Activated T-helper 1 cell treated with anti-CD3 and anti-CD28 coated beads, Interleukin-2, amount 50 U/mL, for 16 hours (primary cell): ENCODE measurements around the gene ZNF587B.
"Not testable (repeated sequence)": the region's sequence is repeated elsewhere in the genome, so short reads cannot be mapped to it uniquely, and the experiment has no call there.

Experiments used
- DNase-seq, 2 donors: peaks; one replicate each; pipeline ENCODE4 v3.0.0-alpha.2; 2020; ENCODE audit warnings: low read depth in 1 of 2, low spot score in 1 of 2

Gene ZNF587B

DNA sequence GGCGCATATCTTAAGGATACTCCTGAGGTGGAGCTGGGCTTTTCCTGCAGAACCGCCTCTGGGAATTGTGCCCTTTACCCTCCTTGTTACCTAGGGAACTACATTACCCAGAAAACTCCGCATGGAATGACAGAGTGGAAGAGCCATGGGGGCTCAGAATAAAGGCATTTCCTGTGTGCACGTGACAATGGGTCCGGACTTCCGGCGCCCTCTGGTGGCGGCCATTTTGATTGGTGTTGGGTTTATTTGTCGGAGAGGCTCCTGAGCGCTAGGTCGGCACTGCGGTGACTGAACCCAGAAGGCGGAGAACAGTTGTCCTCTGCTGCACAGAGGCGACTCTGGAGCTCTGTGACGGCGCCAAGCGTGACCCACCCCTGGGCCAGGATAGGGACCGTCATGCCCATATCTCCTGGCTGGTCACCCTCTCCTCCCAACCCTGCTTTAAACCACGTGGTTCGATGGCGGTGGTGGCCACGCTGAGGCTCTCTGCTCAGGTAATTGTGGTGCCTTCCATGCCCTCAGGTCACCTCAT, at the start of gene ZNF587B:
Gene ZNF587B, plus strand, starts transcription at position 229 of the 532 bp plus-strand sequence. Its CDS starts 230 bp downstream, at position 459.
- peak; percentile 6 to 11 for DNase-seq

DNA sequence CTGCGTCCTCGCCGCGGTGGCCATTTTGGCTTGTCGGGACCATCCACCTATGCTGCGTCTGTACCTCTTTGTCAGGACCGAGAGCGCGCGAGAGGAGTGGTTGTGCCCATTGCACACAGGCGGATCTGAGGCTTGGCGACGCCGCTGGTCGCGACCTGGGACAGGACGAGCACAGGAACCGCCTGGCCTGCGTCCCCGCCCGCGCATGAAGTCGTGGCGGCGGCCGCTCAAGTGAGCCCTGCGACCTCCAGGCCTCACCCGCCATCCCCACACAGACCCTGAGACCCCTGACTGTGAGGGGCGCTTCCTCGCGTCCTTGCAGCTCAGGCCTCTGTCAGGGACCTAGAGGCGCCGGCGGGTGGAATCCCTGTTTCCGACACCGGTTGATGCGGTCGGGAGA, 43.8 kb upstream of the ZNF587B start:
- DNase-seq, result no peak

DNA sequence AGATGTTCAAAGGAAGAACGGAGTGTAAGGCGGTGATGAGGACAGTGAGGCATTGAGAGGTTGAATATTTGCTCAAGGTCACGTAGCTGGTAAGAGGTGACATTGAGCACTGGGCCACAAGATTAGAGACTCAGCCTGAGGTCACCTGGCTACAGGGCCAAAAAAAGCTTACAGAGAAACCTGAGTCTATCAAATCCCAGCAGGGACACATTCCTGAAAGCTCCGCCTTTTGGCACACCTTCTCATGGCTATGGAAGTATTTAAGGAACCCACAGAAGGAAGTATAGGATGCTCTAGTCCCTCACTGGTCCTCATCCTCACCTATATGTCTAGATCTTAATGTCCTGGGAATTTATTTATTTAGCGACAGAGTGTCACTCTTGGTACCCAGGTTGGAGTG, 43.2 kb upstream of the ZNF587B start:
- DNase-seq, result no peak

DNA sequence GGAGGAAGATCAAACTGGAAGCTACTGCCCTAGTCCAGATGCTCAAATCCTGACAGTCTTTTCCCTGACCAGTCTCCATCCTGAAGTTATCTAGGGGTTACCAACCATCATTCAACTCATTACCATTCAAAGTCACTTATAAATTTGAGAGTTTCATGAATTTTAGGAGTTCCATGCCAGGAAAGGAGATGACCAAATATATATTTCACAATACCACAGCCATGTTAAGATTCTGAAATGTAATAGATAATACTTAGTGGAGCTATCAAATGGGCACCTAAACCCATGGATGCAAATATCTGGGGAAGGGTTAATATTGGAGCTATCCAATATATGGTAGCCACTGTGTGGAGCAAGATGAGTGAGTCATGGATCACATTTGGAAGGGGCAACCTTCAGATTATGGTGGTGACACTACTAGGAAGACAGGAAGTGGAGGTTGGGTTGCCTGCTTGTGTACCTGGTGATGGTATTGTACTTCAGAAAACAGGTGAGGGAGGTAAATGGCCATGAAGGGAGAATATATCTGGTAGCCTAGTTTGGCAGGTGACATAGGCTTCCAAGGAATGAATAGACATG, 41.9 kb upstream of the ZNF587B start:
- no peak for DNase-seq

DNA sequence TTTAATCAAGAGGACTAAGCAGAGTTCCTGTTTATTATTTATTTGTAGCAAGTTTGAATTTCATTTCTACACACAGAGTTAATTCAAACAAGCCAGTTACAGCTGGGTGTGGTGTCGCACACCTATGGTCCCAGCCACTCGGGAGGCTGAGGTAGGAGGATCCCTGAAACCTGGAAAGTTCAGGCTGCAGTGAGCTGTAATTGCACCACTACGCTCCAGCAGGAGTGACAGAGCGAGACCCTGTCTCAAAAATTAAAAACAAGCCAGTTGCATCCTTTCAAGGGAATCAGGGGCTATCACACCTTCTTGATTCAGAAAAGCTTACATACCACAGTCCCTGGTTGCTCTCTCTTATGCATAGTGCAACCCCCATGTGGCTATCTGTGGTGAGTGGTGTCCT, 40.8 kb upstream of the ZNF587B start:
- no peak for DNase-seq

DNA sequence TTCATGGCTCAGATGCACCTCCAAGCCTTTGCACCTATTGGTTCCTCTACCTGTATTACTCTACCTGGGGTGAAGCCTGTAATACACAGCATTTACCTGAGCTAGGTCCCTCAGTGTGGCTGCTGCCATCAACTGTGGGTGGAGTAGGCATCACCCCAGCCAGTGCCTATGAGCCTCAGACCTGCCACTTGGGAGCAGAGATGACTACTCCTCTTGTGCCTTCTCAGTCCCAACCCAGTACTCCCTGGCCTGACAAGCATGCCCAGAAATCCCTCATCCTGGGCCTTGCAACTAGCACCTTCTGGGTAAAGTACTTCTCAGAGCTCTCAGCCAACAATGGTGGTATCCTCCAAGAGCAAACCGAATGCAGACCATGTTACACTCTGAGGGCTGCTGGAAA, 33.5 kb upstream of the ZNF587B start:
- not testable (repeated sequence) for DNase-seq

DNA sequence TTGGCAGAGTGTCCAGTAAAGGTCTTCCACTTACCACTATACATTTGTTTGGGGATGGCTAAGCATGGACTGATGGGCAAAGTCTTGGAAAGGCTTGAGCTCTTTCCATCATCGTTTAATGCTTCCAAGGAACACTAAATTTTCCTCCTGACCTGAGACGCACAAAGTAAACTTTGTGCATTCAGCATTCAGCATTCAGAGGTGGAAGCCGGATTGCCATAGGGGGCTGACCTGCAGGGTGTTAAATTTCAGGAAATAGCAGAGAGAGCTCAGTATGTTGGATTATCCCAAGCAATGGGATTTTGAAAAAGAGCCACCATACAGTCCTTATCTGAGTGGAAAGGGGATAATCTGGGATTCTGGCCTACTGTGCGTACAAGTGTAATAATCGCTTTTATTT, 29.4 kb upstream of the ZNF587B start:
- DNase-seq, result no peak

DNA sequence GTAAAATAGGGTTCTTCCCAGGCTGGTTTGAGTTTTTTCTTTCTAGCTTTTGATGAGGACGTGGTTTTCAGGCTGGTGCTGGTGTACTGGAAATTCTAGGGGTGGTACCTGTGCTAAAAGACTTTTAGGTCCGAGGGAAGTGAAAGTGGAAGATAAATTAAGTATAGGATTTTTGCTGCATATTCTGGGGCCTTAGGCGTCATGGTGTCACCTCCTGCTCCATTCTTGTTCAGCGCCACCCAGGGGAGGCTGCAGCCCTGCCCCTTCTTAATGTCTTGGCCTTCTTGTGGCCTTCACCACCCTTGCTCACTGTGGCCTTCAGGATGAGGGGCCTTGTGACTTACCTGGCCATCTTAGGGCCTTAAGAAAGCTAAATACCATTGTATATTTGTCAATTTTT, 27.8 kb upstream of the ZNF587B start:
- no peak for DNase-seq

DNA sequence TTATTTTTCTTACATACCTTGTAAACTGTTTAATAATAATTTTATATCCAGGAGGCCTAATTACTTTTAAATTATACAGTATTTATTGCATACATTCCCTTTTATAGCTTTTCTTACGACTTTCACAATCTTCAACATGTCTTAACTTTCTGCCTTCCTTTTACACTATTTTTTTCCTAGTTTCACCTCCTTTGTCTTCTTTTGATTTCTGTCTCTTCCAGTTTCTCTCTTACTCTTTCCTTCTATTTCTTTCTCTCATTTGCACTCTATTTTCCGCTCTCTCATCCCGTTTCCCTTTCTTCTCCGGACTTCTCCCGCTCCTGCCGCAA, 26.9 kb upstream of the ZNF587B start:
- no peak for DNase-seq

DNA sequence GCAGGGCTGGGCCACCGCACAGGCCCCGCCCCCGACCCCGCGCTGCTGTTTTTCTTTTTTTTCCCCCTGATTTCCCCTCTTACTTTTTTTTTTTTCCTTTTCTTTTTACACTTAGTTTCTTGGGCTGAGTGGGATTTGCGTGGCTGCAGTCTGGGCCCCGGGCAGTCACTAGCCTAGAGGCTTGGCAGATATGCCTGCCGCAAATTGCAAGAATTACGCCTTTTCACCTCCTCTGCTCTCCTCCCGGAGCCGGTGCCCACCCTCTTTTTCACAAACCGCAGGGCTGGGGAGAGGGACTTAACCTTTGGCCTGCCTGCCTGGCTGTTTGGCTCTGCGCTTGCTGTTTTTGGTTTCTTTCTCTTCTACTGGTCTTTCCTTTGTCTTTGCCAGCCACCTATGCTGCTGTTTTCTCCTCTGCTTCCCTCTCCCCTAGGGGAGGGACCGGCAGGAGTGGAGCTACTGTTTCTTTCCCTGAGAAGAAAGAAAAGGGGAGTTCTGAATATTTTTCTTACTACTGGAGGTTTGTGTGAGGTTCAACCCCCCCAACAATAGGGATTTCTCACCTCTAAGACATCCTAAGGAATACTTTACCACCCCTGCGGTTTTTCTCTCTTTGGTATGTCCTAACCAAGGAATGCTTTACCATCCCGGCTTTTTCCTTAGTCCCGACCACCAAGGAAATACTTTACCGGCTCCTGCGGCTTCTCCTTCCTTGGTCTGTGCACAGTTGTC, 26.3 kb upstream of the ZNF587B start:
- DNase-seq, result no peak

DNA sequence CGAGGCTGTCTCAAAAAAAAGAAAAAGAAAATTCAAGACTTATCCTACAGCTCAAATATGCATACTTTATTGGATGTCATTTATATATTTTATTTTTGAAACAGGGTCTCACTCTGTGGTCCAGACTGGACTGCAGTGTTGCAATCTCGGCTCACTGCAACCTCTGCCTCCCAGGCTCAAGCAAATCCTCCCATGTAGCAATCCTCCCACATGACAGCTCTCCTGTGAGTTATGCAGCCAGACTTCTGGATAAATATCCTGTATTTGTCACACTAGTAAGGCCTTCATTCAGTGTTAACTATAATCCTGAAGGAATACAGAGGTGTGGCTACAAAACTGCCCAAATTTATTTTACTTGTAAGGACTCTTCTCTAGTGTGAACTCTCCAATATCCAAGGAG, 22.6 kb upstream of the ZNF587B start:
- no peak for DNase-seq

DNA sequence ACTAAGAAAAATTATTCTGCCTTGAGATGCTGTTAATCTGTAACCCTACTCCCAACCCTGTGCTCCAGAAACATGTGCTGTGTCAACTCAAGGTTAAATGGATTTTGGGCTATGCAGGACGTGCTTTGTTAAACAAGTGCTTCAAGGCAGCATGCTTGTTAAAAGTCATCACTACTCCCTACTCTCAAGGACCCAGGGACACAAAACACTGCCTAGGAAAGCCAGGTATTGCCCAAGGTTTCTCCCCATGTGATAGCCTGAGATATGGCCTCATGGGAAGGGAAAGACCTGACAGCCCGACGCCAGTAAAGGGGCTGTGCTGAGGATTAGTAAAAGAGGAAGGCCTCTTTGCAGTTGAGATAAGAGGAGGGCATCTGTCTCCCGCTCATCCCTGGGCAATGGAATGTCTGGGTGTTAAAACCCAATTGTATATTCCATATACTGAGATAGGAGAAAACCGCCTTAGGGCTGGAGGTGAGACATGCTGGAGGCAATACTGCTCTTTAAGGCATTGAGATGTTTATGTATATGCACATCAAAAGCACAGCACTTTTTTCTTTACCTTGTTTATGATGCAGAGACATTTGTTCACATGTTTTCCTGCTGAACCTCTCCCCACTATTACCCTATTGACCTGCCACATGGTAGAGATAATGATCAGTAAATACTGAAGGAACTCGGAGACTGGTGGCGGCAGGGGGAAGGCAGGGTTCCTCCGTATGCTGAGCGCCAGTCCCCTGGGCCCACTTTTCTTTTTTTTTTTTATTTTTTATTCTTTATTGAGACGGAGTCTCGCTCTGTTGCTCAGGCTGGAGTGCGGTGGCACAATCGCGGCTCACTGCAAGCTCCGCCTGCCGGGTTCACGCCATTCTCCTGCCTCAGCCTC, 19.4 kb upstream of the ZNF587B start:
- DNase-seq, result not testable (repeated sequence)

DNA sequence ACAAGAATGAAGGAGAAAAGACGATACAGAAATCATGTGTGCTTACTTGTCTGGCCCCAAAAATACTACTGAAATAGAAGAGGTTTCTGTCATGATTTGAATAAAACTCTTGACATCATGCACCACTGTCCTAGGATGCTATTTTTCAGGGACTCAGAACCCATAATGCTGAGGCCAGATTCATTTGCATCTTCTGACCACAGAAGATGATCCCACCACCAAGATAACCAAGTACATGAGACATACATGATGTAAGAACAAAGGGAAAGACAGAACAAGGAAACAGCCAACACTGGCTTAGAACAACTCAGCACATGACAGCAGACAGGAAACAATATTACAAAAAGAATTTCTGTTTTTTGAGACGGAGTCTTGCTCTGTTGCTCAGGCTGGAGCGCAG, 17.9 kb upstream of the ZNF587B start:
- DNase-seq, result no peak

DNA sequence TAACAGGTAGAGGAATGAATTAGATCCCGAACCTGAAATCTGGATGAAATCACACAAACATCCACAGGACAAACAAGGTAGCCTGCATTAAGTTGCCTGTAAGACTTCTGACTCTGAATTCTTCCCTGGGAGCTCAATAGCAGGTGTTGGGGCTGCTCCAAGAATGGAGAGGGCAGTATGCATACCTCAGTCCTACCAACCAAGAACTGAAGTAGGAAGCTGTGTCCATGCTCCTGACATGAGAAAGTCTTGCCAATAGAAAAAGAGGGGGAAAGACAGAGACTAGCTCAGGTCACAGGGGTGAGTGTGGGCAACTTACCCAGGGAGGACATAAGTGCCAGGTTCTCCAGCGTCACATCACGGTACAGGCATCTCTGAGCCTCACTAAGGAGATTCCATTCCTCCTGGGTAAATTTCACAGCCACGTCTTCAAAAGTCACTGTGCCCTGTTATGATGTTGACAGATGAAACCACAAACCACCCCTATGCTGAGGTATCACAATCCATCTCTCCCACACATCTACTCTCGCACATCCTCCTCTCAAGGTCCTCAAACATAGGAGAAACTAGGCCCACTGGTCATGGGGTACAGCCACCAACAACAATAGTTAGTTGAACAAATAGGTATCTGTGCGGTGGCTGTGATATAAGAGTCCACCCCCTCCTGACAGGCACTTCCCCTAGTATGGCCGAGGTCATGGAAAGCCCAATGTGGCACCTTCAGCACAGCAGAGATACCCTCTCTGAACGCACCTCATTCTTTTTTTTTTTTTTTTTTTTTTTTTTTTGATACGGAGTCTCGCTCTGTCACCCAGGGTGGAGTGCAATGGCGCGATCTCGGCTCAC, 16.9 kb upstream of the ZNF587B start:
- DNase-seq, result not testable (repeated sequence)

DNA sequence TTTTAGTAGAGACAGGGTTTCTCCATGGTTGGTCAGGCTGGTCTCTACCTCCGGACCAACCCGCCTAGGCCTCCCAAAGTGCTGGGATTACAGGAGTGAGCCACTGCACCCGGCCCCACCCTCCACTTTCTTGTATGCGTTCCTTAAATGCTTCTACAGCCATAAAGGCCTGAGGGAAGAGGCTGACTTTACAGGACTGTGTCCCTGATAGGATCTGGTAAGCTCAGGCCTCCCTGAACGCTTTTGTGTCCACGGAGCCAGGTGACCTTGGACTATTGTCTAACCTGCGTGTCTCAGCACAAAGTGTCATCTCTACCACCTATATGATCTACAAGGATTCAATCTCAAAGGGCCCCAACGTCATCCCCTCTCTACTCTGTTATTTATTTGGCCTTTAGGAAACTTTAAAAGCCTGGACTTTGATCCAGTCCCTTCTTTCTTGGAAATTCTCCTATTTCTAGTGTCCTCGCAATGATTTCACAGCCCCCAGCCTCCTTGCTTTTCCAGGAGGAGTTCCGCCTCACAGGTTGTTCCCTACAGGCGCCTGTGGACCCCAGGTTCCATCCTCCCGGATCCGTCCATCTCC, 16.1 kb upstream of the ZNF587B start:
- no peak for DNase-seq

DNA sequence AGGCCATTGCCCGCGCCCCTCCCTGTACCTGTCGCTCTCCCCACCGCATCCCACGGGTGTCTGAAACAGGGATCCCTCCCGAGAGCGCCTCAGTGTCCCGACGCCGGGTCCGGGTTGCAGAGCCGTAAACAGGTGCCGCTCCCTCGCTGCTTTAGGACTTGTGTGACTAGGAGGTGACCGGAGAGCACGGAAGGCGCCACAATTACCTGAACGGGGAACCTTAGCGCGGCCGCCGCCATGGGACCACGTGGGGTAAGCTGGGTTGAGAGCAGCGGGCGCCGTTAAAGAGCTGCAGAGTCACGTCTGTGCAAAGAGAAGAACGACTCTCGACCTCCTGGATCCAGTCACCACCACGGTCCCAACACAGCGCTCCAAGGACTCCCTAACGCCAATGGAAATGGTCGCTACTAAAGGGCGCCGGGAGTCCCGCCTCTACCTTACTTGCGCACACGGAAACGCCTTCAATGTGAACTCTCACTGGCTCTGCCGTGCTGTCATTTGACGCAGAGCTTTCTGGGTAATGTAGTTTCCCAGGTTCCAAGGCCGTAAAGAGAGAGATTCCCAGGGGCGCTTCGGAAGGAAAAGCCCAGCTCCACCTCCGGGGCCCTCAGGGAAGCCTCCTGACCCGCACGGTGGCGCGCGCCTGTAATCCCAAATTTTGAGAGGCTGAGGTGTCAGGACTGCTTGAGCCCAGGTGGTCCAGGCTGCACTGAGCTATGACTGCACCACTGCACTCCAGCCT, 15.4 kb upstream of the ZNF587B start, which contains the start of gene ZNF552:
Gene ZNF552, minus strand, starts transcription at position 409 of the 742 bp plus-strand sequence. Its CDS starts 170 bp downstream, at position 239.
- peak; percentile 40 to 57 for DNase-seq

DNA sequence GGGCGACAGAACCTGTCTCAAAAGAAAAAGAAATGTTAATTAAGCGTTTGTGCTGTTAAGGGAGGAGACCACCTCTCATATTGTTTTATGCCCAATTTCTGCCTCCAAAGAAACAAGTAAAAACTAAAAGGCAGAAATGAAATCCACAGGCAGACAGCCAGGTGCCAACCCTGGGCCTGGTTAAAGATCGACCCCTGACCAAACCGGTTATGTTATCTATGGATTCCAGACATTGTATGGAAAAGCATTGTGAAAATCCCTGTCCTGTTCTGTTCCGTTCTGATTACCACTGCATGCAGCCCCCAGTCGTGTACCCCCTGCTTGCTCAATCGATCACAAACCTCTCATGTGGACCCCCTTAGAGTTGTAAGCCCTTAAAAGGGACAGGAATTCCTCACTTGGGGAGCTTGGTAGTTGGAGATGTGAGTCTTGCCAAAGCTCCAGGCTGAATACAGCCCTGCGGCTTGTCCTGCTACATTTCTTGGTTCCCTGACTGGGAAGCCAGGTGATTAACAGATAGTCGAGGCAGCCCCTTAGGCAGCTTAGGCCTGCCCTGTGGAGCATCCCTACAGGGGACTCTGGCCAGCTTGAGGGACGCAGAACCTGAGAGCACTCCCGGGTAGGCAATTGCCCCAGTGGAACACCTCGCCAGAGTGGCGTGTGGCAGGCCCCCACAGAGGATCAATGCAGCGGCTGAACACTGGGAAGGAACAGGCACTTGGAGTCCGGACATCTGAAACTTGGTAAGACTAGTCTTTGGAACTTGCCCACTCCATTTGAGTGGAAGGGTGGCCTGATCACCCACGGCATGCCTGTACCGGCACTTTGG, 14.6 kb upstream of the ZNF587B start:
- DNase-seq, result no peak

DNA sequence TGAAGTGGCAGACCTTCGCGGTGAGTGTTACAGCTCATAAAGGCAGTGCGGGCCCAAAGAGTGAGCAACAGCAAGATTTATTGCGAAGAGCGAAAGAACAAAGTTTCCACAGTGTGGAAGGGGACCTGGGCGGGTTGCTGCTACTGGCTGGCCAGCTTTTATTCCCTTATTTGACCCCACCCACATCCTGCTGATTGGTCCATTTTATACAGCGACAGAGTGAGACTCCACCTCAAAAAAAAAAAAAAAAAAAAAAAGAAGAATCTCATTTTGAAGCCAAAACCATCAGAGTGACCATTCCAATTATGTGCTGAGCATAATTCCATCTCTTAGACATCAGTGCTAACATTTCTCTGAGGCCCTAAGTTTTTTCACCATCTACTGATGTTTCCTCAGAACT, 13.4 kb upstream of the ZNF587B start:
- DNase-seq, result no peak

DNA sequence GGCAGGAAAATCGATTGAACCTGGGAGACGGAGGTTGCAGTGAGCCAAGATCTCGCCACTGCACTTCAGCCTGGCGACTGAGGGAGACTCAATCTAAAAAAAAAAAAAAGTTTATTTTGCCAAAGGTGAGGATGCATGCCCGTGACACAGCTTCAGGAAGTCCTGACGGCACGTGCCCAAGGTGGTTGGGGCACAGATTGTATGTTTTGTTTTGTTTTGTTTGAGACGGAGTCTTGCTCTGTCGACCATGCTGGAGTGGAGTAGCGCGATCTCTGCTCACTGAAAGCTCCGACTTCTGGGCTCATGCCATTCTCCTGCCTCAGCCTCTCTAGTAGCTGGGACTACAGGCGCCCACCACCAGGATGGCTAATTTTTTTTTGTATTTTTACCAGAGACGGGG, 12.1 kb upstream of the ZNF587B start:
- no peak for DNase-seq
